Stimulated activated CD8-positive, alpha-beta memory T cell treated with anti-CD3 and anti-CD28 coated beads, Interleukin-12 subunit alpha, Interleukin-12 subunit beta, amount 100 ng/mL, for 1 hour (primary cell): ENCODE data around the gene EMB.
"Not testable (repeated sequence)": the region's sequence is repeated elsewhere in the genome, so short reads cannot be mapped to it uniquely, and the experiment has no call there.

Experiments used
- DNase-seq: peaks from one replicate; pipeline ENCODE4 v3.0.0-alpha.2; 2020; ENCODE audit warnings: low read depth

EMB gene

GRCh38 chr5:50440651-50441492 is at the start of gene EMB:
Gene EMB, minus strand, starts transcription at chr5:50441288. Its CDS starts 137 bp downstream, at chr5:50441151.
- DNase-seq = peak; percentile 56

GRCh38 chr5:50489491-50489890 is 48.4 kb upstream of the EMB start:
- DNase-seq = not testable (repeated sequence)

GRCh38 chr5:50478790-50479189 is 37.7 kb upstream of the EMB start:
- not testable (repeated sequence) for DNase-seq

GRCh38 chr5:50476549-50476948 is 35.5 kb upstream of the EMB start:
- no peak for DNase-seq

- DNase-seq = not testable (repeated sequence)
These were observed 23.9 kb upstream of the EMB start for GRCh38 chr5:50465015-50465414.

GRCh38 chr5:50463726-50464125 is 22.6 kb upstream of the EMB start:
- DNase-seq = no peak

GRCh38 chr5:50463047-50463446 is 22.0 kb upstream of the EMB start:
- no peak for DNase-seq

GRCh38 chr5:50462579-50462978 is 21.5 kb upstream of the EMB start:
- DNase-seq = not testable (repeated sequence)

- DNase-seq = not testable (repeated sequence)
These were observed 17.3 kb upstream of the EMB start for GRCh38 chr5:50458372-50458771.

GRCh38 chr5:50449241-50449640 is 8.2 kb upstream of the EMB start:
- not testable (repeated sequence) for DNase-seq

- no peak for DNase-seq
These were observed 6.9 kb upstream of the EMB start for GRCh38 chr5:50447941-50448340.

GRCh38 chr5:50447228-50447627 is 6.1 kb upstream of the EMB start:
- no peak for DNase-seq

- no peak for DNase-seq
These were observed 4.3 kb upstream of the EMB start for GRCh38 chr5:50445296-50445949.

- DNase-seq = not testable (repeated sequence)
These were observed 1.8 kb upstream of the EMB start for GRCh38 chr5:50442559-50443539.

GRCh38 chr5:50441493-50441955 is 436 bp upstream of the EMB start:
- DNase-seq = no peak

- DNase-seq = no peak
These were observed 1.9 kb downstream of the EMB start for GRCh38 chr5:50439221-50439620.

GRCh38 chr5:50438060-50438459 is 3.0 kb downstream of the EMB start:
- not testable (repeated sequence) for DNase-seq

- DNase-seq = no peak
These were observed 5.9 kb downstream of the EMB start for GRCh38 chr5:50435168-50435567.

- DNase-seq = not testable (repeated sequence)
These were observed 9.8 kb downstream of the EMB start for GRCh38 chr5:50431133-50431904.

- not testable (repeated sequence) for DNase-seq
These were observed 17.8 kb downstream of the EMB start for GRCh38 chr5:50423100-50423799.
